WERI-Rb-1 (cell line): ENCODE results near the gene ASTN1.
A peak's percentile ranks its signal among the peaks of the same experiment; 100 is the strongest.

Experiments used
- DNase-seq: peaks from one replicate; pipeline ENCODE4 v3.0.0-alpha.2; 2020
- H3K27ac ChIP-seq: fragments of 250-450 bp; sonication (Bioruptor Pico); 2 replicates; pipeline ENCODE4 v1.5.1; 2020; ENCODE audit warnings: mild to moderate bottlenecking, moderate library complexity
- H3K27me3 ChIP-seq: fragments of 250-450 bp; sonication (Bioruptor Pico); 2 replicates; pipeline ENCODE4 v1.5.1; 2021; ENCODE audit warnings: mild to moderate bottlenecking, low read depth, moderate library complexity; ENCODE audit not compliant: insufficient read depth, severe bottlenecking
- H3K36me3 ChIP-seq: fragments of 250-450 bp; sonication (Bioruptor Pico); 2 replicates; pipeline ENCODE4 v1.5.1; 2020; ENCODE audit warnings: mild to moderate bottlenecking, moderate library complexity
- H3K4me3 ChIP-seq: 2 replicates; pipeline ENCODE4 v1.5.1; 2011; ENCODE audit warnings: low read depth, mild to moderate bottlenecking, control low read depth, low read length
- H3K9me3 ChIP-seq: fragments of 250-450 bp; sonication (Bioruptor Pico); 2 replicates; pipeline ENCODE4 v1.5.1; 2021; ENCODE audit warnings: mild to moderate bottlenecking, moderate library complexity; ENCODE audit not compliant: severe bottlenecking
- CTCF ChIP-seq: IDR thresholded peaks from 2 replicates; pipeline ENCODE4 v1.5.1; 2011; ENCODE audit warnings: low read depth, mild to moderate bottlenecking, control low read depth, inconsistent platforms, low read length

The ASTN1 gene

GRCh38 chr1:177172866-177173265 lies 8.4 kb upstream of the ASTN1 start:
- TF ChIP-seq CTCF, result no peak
- no peaks in the 10 kb centered on the region for H3K9me3 ChIP-seq
- DNase-seq, result no peak
- H3K4me3 ChIP-seq, result no peak overlapping the region
- H3K27me3 ChIP-seq, result peaks cover 30% of the 10 kb centered on the region
- no peak overlapping the region for H3K27ac ChIP-seq
- no peaks in the 10 kb centered on the region for H3K36me3 ChIP-seq

- H3K27ac ChIP-seq, result no peak overlapping the region
- no peaks in the 10 kb centered on the region for H3K36me3 ChIP-seq
- H3K27me3 ChIP-seq, result peaks cover 30% of the 10 kb centered on the region
- no peak for DNase-seq
- TF ChIP-seq CTCF, result no peak
- no peak overlapping the region for H3K4me3 ChIP-seq
- H3K9me3 ChIP-seq, result no peaks in the 10 kb centered on the region
These were observed 7.8 kb upstream of the ASTN1 start for GRCh38 chr1:177172272-177172671.

DNA sequence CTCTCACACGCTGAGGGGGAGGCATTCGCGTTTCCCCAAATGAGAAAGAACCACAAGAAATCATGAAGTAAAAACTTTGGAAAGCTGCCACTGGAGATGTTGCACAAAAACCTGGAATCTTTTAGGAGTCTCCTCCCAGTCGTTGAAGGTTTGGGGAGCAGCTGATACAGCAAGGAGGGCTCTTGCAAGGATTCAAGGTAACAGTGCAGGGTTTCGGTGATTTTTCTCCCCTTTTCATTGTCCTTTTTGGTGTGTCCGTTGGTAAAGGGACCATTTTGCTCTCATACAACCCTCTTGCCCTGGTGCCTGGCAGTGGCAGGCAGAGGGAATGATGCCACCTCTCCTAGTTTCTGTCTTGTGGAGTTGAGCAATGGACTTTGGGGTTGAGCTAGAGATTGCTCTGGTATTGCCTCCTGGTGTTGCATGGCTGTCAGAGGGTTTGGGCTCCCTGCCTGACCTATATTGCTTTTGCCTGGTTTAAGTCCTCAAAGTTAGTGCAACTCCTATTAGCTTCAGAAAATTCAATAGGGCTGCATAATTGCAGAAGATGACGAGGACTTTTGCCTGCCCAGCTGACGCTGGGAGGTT lies 7.1 kb upstream of the ASTN1 start:
- Histone ChIP-seq H3K4me3 (peak overlapping the region; percentile 62), H3K36me3 (no peaks in the 10 kb centered on the region), H3K27ac (no peak overlapping the region), H3K9me3 (no peaks in the 10 kb centered on the region), H3K27me3 (peaks cover 30% of the 10 kb centered on the region)
- TF ChIP-seq CTCF, result no peak
- no peak for DNase-seq

DNA sequence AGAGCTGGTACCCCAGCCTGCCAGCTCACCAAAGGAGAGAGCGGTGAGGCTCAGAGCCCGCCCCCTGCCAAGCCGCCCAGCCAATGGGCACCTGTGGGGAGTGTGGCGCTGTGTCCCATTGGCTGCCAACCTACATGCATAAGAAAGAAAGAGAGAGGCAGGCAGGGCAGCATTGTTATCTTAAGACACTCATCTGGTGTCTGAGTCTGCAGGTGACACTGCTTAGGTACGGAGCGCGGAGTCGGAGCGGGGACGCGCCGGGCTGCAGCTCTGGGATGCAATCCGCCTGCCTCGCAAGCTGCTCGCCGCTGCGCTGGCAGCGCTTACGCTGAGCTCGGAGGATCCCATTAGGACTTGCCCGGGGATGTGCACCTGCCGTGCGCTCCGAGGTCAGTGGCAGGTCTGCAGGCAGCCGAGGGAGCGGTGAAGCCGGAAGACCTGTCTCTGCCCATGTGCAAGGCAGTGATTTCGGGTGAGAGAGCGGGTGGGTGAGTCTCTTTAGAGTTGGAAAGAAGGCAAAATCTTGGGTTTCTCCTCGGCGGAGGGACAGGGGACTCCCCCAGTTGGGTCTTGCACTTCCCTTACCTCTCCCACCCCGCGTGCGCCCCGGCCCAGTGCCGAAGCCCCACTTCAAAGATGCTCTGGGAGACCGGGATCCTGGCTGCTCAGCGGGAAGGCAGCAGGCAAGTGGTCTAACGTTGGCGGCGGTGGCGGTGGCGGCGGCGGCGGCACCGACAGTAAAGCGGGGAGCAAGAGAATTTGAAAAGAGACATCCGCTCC lies 6.4 kb upstream of the ASTN1 start, which contains the start of gene BRINP2:
TSS of gene BRINP2 (plus strand) at position 203 of the 780 bp plus-strand sequence. CDS start 58,919 bp downstream, outside the sequence.
- TF ChIP-seq CTCF, result no peak
- Histone ChIP-seq H3K4me3 (peak within 1 kb of the TSS; percentile 62), H3K27me3 (peaks cover 30% of the 10 kb centered on the region), H3K36me3 (no peaks in the 10 kb centered on the region), H3K9me3 (no peaks in the 10 kb centered on the region), H3K27ac (no peak within 1 kb of the TSS)
- peak; percentile 90 for DNase-seq

DNA sequence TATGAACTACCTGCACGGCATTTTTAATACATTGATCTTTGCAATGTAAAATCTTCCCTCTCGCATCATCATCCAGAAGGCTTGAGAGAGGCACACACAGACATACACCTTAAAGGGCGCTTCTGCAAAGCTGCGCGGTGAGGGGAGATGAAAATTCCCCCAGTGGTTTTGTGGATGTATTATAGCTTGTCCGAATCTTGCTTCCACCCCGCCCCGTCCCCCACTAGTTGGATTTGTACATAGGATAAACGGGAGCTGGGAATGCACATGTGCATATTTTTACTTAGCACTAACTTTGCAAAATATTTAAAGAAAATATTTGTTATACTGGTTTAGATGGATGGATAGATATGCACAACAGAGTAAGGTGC lies 542 bp upstream of the ASTN1 start:
- H3K27me3 ChIP-seq, result peaks cover 8% of the 10 kb centered on the region
- peak overlapping the region; percentile 71 for H3K4me3 ChIP-seq
- DNase-seq, result no peak

More for the DNA sequence above, 542 bp upstream of the ASTN1 start:
- H3K27ac ChIP-seq, result no peak overlapping the region
- TF ChIP-seq CTCF, result no peak
- no peaks in the 10 kb centered on the region for H3K36me3 ChIP-seq
- no peaks in the 10 kb centered on the region for H3K9me3 ChIP-seq
